Left forelimb (tissue), 1 donor: Measurements from ENCODE around the gene ZNF423.
"Not testable (repeated sequence)": the region's sequence is repeated elsewhere in the genome, so short reads cannot be mapped to it uniquely, and the experiment has no call there.

Source experiments
- DNase-seq: peaks from one replicate; pipeline ENCODE4 v3.0.0-alpha.2; 2018; ENCODE audit warnings: low spot score

ZNF423 gene

DNA sequence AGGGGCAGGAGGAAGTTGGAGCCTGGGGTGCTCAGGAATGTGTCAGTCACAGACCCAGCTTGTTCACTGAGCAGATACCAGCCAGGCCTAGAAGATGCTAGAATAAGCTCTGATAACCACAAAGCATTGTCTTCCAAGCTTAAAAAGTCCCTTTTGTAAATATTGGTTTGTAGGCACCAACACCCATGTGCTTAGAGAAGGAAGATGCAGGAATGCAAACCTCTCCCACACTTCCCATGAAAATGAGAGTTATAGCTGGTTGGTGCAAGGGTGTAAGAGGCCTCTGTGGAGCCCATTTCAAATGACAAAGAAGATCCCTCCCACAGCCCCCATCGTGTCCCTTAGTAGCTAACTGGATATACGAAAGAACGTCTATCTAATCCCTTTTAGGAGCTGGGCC is 272.0 kb downstream of the ZNF423 start:
- DNase-seq, result no peak

DNA sequence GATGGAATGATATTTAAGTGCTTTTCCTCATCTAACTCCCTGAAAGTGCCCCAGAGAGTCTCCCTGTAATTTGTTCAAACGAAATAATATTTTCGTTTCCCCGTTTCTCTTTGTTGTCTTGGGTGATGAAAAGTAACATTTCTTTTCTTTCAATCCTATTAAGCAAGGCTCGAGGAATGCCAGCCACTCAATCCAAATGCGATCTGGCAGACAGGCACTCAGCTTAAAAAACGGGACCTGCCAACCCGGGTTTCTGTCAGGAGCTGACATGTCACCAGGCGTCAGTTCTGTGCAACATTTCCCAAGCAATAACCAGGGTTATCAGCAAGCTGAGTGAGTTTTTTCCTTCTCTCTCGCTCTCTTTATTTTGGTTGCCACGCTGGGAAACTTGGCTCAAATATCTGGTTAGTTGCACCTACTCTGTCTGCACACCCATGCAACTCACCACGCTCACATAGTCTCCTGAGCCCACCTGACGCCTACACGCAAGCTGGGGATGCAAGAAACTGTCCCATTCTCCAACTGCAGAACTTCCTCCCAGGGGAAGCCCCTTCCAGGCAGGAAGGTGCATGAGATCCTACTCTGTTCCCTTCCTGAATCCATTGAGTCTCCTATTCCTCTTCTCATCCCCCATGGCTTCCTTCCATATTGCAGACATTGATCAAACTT is 274.1 kb downstream of the ZNF423 start:
- no peak for DNase-seq

DNA sequence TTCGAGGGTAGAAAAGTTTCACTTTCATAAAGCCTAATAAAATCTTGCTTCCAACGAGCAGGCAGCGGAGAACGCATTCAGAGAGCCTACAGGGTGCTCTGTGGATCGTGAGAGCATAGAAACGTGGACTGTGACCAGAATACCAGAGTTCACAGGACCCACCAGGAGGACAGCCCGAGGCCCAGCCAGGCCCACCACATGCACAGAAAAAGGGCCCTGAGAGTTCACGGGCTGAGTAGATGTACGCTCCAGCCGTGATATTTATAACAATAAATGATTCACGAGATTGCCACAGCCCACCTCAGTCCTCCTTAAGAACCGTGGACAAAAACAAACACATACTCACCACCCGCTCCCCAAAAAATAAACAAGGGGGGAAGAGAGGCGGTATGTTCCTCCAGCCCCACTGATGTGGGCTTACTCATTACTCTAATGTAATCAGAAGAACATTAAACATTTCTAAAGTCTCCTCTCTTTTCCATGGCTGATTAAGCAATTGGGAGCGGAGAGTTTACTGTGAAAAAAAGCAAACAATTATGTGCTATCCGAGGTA is 275.1 kb downstream of the ZNF423 start:
- DNase-seq, result no peak

DNA sequence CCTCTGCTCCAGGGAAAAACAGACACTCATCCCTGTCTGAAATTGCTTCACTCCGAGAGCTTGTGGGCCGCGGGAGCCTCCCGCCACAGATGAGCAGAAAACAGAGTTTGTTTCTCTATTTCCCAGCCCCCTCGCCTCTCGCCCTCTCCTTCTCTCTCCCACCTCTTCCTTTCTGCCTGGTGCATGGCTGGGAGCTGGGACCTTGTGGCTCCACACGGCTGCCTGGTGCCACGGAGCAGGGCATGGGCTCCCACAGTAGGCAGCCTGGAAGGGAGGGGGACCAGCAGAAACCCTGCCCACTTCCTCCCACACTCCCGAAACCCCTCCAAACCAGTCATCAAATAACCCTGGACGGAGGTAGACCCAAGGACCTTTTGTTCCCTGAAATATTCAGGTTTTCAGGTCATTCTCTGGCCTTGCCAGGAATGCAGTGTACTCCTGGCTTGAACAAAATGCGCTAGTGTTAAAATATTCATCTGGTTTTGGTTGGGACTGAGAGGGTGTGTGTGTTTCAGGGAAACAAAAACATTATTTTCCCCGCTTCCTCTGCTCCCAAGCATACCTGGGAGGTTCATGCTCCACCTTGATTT is 277.4 kb downstream of the ZNF423 start:
- no peak for DNase-seq

DNA sequence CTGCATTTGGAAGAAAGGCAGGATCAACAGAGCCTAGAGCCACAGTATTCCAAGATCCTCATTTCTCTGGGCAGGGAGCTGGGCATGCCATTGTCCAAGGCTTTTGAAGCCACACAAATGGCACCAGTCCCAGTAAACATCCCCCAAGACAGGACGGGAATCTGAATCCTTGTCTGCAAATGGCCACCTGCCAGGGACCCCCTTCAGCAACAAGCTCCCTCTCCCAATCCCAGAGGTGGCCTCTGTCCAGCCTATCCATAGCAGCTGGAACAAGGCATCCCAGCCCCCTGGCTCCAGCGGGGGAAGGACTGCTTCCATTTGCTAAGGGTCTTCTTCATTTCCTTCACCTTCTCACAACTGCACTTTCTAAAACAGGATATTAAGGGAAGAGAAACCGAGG is 277.9 kb downstream of the ZNF423 start:
- DNase-seq, result no peak

DNA sequence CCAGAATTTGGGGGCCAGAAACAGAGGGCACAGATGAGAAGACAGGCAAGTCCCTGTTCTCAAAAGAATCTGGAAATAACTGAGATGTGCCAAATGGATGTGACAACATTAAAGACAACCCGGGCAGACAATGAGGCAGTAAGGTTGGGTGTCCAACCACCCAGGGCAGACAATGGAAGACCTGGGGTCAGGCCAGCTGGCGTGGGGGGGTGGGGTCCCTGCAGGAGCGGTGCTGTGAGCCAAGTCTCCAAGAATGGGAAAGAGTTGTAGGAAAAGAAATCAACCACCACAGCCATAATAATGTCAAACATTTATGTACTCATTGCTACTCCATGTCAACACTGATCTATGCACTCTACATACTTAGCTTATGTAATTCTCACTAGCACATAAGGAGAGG is 279.0 kb downstream of the ZNF423 start:
- DNase-seq, result no peak

DNA sequence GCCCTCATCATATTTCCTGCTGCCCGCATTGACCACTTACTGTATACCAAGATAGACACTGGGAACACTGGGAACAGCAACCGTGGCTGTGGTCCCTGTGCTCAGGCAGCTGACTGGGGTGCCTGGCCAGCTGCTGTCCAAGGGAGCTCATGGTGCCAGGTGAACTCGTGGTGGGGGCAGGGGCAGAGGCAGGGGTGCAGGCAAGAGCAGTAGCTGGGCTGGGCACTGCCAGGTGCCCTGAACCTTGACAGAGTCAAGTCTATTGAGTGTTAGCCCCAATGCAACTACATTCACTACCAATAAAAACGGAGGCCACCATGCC is 279.8 kb downstream of the ZNF423 start:
- no peak for DNase-seq

DNA sequence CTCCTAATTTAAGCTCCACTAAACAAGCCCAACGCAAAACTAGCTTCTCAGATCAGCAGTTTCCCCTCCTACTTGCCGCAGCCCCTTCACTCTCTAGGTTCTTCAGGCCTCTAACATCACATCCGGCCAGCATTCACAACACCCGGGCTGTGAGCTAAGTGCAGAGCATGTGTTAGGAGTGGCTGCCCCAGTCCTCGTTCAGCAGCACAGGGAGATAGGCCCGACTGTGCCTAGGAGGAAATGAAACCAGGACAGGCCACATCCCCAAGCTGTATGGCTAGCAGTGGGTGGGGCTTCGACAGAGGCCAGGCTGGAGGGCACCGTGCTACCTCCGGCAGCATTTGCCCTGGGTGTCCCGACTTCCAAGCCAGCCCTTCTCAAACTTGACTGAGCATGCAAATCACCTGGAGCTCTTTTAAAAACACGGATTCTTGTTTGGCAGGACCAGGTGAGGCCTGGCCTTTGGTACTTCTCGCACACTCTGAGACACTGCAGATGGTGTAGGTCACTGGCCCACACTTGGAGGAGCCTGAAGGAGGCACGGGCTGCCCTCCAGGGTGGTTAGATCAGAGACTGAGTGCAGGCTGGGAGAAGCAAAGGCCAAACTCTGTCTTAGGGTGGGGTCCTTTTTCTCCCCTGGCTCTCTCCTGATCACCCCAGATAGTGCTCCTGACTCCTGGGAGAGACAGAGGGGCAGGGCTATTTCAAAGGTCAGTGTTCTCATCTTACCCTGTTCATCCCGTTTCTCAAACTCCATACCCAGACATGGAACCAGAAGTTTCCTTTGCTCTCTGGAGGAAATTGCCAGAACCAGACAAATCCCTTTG is 280.4 kb downstream of the ZNF423 start:
- no peak for DNase-seq

DNA sequence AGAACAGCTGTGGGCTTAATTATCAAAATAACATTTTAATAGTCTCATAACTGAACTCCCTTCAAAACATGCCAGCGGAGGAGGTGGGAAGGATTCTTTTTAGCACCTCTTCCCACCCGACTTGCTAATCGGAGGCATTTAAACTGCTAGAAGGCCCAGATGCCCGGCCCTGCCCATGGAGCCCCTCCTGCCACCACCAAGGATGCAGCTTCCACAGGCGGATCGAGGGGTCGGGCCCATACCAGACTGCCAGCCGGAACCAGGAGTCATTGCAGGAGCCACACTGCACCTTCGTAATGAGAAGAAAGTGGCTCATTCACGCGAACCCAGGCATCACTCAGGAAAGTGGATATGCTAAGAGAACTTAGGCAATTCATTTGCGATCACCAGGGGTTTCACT is 281.1 kb downstream of the ZNF423 start:
- no peak for DNase-seq

DNA sequence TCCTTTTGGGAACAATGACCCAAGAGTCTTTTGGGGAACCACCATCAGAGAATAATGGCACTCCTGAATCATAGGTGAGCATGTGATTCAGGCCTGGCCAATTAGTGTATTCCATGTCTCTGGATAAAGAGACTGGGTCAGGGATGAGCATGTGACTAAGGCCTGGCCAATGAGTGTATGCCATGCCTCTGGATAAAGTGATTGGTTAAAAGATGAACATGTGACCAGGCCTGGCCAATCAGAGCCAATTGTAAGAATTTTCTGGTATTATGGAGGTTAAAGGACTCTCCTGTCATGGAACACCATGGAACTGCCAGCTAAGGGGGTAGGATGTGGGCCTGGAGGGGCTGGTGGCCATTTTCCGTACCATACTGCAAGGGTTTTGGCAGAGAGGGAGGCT is 288.0 kb downstream of the ZNF423 start:
- no peak for DNase-seq

DNA sequence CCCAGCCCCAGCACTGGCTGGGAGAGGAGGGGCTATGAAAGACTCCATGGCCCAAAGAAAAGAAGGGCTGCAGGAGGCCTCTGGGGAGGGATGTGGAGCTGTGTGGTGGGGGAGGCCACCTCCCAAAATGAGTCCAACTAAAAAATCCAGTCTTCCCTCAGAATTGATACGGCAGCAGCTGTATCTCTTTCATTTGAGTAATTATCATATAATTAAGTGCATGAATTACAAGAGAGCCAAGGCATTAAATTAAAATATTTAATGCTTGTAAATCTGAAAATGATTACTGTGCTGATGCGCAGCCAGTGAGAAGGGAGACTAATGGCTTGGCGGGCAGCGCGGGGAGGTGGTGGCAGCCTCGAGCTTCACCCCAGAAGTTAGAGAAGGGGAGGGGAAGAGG is 289.5 kb downstream of the ZNF423 start:
- no peak for DNase-seq

DNA sequence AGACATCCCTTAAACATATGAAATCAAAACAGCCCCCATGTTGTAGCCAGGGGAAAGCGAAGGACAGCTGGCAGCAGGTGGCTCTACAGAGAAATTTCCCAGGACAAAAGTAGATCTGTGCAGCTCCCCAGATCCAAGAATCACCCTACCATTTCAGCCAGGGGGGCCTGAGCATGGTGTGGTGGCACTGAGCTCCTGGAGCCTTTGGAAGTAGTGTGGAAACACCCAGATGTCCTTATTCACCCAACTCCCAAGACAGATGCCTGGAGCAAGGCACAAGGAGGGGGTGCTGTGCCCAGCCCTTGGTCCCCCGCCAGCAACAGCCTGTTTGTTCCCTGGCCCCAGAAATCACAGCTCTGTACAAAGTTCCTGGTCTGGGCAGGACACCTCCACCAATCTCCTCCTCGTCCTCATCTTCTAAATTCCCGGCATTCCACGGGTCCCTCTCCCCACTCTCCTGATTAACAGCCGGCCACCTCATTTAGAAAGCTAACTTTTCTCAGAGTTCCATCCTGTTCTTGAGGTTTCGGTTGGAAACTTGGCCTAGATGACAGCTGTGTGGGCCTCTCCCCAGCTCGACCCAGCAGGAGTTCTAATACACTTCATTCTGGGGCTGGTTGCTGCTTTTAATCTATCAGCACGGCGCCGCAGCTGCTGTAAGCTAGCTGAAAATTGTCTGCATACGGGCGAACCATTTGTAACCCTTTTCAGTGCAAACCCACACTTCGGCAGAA is 291.2 kb downstream of the ZNF423 start:
- DNase-seq, result peak; percentile 78

DNA sequence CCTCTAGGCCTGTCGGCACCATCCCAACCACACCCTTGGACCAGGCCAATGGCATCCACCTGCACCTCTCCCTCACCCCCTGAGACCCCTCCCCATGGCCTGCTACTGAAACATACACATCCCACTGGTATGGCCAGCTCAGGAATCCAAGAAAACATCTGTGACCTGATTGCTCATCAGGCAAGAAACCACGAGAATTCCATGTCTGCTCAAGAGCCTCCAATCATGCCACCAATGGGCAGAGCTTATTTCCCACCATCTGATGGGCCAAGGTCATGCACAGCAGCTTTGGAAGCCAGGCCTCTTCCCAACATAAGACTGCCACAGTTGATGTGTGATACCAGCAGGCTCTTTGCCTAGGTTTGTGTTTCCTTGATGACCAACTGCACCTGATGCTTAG is 292.2 kb downstream of the ZNF423 start:
- DNase-seq, result no peak

DNA sequence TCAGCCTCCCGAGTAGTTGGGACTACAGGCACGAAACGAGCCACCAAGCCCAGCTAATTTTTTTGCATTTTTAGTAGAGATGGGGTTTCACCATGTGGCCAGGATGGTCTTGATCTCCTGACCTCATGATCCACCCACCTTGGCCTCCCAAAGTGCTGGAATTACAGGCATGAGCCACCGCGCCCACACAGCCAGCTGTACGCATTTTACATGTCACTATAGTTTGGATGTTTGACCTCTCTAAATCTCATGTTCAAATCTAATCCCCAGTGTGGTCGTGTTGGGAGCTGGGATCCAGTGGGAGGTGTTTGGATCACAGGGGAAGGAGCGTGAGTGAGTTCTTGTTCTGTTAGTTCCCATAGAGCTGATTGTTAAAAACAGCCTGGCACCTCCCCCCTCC is 293.0 kb downstream of the ZNF423 start:
- DNase-seq, result not testable (repeated sequence)

DNA sequence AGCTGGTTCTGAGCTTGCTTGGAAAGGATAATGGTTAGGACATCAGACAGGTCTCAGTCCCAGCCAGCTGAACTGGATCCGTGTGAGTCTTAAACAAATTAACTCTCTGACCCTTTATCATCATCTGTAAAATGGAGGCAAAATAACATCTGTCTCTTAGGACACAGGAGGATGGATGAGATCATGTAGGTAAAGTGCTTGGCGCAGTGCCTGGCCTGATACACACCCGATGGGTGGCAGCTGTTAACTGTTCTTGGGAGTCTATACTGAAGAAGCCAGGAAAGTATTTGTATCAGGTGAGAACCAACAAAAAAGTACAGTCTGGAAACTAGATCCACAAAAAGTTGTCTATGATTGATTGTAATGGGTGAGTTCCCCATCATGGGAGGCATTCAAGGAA is 293.7 kb downstream of the ZNF423 start:
- DNase-seq, result no peak

DNA sequence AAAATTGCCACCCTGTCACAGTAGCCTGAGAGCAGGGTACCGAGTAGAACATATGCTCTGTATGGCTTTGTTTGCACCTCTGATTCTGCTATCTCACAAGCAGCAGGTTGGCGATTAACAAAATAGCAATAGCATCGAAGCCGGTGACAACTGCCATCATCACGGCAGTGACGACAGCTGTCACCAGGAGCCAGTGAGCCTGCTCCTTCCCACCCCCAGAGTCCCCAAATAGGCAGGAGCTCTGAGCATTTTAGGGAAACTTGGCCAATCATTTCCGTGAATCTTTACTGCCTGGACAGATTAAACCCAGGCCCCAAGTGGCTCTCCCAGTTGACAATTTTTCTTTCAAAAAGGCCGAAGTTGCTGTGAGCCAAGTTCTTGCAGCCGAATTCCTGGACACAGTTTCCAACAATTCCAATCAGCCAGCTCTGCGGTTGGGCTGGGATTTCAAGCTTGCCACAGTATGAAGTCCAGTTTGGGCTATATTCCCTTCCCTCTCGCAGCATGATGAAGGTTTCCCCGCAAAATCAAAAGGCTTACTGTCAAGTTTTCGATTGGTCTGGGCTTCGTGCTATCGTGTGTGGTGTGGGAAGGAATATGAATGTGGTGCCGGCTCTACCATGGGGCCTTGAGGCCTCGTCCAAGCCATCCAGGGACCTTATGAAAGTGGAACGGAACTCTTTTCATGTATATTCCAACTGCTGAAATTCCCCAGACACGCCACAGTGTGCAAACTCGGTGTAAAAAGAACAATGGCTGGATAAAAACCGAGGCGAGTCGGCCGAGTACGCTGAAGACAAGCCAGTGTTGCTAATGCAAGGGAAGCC is 295.7 kb downstream of the ZNF423 start:
- peak; percentile 81 for DNase-seq

DNA sequence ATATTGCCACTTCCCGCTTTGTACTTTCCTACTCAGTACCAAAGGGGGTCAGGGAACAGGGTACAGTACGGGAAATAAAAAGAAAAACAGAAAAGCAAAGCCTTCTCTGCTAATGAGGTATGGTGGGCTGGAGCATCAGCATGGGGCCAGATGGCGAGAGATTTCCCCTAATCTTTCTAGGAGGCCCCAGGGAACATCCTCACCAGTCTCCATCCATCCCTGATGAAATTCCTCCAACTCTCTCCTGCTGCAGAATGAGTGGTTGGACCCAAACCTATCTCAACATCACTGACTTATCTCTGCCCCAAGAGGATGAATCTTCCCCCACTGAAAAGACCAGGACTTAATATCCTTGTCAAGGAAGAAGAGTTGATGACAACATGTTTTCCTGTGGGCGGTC is 296.7 kb downstream of the ZNF423 start:
- DNase-seq, result no peak

DNA sequence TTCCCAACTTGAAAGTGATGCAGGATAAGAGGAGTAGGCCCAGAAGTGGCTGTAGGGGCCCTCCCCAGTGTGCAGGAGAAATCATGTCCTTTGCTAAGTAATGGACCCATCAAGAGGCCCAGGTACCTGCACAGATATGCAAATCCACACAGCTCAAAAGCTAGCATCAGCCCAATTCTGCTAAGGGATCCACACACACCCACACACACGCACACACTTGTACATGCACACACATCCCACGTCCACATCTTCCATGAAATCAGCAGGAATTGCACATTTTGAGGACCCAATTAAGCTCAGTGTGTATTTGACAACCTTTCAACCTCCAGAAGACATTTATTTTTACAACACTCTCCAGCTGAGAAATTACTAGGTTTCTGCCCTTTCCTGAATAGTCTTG is 297.5 kb downstream of the ZNF423 start:
- no peak for DNase-seq

DNA sequence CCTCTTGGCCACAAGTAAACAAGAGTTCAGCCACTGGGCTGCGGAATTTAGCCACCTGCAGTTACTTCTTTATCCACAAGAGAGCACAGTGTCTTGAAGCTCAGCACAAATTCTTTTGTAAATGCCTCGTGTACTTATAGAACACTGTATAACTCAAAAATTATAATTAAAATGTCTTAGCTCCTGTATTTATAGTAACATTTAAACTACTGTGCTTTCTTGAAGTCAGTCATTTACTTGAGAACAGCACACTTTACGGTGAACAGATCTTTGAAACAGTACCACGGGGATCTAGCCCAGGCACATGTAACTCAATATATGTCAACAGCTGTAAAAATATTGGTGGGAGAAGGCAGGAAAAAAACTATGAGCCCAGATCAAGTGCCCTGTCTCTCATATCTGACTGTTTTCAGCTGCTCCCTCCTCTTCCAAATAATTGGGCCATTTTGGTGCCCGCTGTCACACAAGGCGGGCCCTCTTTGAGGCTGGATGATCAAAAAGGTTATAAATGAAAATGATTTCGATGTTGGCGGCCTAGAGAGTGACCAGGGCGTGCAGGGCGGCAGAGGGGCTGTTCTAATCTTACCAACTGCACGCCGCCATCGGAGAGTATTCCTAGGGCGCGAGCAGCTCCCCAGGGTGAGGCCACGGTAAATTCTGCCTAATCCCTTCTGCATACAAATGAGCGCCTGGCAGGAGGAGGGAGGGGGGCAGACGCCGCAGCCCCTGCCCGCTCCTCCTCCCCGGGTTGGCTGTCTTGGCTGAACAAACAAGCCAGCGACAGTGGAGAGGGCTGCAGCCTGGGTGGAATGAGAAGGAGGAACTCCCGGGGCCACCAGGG is 299.1 kb downstream of the ZNF423 start:
- DNase-seq, result no peak

DNA sequence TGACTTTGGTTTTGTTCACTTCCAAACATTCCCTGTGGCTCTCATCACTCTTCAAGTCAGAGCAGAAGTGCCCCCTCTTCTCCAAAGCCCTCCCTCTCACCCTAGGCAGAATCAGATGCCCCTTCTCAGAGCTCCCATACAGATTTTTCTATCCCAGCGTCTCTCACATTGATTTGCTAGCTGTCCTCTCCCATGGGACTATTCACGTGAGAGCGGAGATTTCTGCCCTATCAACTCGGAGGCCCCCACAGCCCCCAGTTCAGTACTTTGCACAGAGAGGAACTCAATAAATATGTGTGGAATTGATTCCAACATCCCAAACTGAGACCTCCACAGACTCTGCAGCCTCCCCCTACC is 299.7 kb downstream of the ZNF423 start:
- DNase-seq, result no peak

DNA sequence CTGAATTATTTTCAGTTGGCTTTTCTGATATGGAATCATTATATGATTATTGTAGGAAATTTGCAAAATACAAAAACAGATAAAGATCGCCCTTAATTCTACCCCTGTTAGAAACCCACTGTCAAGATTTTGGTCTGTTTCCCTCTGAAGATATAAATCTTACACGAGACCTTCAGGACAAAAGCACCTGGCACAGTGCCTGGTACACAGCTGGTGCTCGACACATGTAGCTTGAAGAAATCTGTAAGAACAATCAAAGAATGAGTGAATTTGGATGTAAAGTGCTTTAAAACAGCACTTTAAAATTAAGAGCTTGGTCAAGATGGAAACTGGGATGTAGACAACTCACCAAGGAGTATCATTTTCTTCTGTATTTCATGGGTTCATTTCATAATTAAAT is 301.2 kb downstream of the ZNF423 start:
- no peak for DNase-seq
